ENCODE results near the gene FAAH.

FAAH gene

DNA sequence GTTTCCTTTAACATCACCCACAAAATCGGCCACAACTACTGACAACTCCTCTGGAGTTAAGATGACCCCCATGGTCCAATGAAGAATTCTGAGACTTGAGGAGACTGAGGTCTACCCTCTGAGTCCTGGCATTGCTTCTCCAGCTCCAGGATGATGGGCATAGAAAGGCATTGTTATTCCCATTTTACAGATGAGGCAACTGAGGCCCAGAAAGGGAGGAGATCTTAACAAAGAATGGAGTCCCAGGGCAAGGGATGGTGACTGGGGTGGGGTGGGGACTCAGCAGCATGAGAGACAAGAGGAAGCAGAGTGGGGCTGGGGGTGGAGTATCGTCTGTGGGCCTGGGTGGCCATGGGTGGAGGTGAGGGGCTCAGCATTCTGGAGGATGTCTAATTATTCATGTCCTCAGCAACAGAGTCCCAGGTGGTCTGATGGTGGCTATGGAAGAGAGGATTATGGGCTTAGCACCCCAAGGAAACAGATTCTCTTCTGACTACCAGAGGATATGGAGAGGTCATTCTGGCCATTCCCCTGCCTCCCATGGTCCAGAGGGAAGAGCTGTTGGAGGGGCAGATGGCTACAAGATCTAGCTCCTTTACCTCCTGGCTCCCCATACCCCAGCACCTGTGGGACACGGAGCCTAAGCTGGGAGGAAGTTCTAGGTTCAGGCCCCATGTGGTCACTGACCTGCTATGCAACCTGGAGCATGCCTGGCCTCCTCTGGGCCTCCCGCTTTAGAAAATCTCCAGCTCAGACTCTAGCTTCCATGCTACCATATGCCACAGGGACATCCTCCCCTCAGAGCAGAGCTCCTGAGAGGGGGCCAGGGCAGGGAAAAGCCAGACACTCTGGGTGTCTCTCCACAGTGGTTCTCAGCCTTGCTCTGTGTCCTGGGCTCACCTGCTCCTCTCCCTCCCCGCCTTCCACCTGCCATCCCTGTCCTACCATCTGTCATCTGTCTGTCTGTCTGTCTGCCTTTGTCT is 58.1 kb downstream of the FAAH start:
- no peak for DNase-seq
- ATAC-seq: no peak

DNA sequence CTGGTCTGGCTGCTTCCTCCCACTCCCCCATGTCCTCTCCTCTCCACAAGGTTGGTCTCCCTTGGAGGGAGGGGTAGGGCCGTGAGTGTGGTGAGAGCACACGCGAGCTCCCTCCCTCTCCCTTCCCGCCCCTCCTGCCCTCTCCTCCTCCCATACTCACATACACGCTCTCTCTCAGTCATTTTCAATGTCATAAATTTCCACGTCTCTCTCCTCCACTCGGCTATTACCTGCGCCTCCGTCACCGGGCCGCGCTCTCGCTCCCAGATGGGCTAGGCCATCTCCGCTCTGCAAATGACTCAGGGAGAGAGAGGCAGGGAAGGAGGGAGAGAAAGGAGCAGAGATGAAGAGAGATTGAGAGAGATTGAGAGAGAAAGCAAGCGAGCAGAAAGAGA is 58.8 kb downstream of the FAAH start:
- no peak for ATAC-seq
- no peak for DNase-seq

DNA sequence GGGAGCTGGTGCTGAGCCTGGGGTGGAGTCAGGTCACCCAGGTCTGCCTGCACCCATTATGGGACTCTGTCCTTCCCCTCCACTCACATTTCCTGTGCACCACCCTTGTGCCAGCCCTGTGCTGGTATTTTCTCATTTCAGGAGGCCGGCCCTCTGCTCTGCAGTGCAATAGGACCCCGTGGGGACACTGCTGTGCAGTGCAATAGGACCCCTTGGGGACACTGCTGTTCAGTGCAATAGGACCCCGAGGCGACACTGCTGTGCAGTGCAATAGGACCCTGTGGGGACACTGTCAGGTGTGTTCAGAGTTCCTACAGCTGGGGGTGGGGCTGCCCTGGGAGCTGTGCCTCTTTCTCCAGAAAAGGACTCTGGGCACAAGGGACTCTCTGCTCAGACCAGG is 59.3 kb downstream of the FAAH start:
- DNase-seq (no peak), ATAC-seq (peak; percentile 17)

DNA sequence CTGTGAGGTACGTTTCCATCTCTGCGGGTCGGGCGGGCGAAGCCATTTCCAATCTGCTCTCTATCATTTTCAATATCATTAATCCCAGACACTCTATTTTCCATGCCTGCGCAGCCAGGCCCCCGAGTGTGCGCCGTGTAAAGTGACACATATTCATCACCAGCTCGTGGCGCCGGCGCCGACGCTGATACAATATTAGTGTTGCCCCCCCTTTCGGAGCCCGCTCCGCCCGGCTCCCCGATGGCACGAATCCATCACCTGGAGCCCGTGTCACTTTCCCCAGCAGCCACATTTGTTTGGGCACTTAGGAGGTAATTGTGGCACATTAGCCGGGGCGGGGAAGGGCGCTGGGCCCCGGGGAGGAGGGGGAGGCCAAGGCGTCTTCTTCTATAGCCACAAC is 61.8 kb downstream of the FAAH start:
- DNase-seq (no peak), ATAC-seq (no peak)

DNA sequence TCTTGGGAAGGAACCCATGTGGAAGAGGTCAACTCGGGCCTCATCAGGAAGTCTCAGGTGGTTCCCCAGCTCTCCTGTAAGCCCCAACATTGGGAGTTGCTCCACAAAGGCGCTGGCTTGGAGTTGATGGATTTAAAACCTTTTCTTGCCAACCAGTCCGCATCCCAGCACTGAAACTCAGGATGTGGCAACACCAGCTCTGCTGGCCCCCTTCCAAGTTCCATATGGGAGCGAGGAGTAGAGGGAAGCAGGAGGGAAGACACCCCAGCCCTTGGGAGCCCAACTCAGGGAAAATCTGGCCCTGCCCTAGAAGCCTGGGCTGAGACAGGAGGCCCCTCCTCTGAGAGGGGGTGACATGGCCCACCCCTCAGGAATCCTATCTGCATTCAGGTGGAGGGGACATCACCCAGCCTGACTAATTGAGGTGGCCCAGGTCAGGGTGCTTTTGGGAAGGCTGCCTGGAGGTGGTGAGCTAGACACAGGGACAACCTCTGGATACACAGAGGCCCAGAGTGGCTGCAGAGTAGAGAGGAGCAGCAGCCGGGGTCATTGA is 62.4 kb downstream of the FAAH start:
- no peak for DNase-seq
- no peak for ATAC-seq

DNA sequence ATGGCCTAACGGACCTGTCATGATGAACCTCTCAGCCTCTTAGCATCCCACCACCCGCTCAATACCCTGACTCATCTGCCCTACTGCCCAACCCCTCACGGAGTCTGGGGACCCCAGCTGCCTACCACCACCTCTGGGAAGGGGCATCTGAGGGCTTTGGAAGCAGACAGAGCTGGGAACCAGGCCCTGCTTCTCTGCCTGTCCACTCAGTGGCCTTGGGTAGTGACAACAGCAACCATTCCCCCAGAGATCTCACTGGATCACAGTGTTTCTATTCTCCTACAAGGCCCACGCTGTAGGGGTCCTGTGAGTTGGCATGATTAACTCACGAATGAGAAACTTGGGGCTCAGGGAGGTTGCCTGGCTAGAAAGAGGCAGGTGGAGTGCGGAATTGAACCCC is 63.1 kb downstream of the FAAH start:
- ATAC-seq: no peak
- no peak for DNase-seq

DNA sequence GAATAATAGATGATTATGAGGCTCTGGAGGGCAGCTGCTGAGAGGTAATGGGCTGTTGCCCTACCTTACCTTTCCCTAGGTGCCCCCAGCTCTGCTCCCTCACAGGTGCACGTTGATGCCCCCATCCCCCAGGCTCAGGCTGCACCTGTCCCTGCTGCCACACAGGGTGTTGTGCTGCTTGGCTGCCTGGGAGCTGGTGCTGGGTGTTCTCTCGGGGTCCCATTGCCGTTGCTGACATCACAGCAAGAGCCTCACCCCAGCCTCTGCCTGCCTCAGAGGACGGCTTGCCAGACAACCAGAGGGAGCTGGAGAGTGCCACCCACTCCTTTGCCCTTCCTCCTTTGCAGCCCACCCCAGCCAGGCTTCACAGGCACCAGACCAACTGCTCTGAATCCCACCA is 64.1 kb downstream of the FAAH start:
- no peak for DNase-seq
- ATAC-seq: no peak

DNA sequence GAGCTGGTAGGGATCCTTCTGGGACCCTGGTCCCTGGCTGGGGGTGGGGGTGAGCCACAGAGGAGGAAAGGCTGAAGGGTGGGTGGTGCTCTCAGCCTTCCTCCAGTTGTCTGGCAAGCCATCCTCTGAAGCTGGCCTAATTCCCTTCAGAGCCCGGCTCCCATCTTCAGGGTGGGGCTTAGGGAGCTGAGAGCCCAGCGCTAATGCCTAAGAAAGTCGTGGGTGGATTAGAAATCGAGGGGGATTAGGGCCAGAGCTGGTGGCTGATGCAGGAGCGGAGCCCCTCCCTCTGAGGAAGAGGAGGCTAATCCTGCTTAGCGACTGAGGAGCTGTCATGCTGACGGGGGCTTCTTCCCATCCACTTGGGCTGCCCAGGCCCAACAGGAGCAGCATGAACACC is 64.7 kb downstream of the FAAH start:
- ATAC-seq: no peak
- DNase-seq: no peak

DNA sequence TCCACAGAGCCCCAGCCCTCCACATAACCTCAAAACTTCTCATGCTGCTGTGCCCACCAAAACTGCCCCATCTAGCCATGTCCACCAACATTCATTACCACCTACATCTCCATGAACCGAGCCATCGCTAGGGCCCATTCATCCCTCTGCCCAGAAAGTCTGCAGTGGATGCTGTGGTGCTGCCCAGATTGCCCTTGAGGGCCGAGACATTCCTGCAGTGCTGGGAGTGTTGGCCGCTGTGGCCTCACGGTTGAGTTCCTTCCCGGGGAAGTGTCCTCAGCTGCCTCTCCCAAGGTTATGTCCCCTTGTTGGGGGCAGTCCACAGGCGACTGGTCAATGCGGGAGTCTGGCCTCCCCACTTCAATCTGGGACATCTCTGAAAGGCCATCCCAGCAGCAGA is 65.2 kb downstream of the FAAH start:
- ATAC-seq (no peak), DNase-seq (no peak)

DNA sequence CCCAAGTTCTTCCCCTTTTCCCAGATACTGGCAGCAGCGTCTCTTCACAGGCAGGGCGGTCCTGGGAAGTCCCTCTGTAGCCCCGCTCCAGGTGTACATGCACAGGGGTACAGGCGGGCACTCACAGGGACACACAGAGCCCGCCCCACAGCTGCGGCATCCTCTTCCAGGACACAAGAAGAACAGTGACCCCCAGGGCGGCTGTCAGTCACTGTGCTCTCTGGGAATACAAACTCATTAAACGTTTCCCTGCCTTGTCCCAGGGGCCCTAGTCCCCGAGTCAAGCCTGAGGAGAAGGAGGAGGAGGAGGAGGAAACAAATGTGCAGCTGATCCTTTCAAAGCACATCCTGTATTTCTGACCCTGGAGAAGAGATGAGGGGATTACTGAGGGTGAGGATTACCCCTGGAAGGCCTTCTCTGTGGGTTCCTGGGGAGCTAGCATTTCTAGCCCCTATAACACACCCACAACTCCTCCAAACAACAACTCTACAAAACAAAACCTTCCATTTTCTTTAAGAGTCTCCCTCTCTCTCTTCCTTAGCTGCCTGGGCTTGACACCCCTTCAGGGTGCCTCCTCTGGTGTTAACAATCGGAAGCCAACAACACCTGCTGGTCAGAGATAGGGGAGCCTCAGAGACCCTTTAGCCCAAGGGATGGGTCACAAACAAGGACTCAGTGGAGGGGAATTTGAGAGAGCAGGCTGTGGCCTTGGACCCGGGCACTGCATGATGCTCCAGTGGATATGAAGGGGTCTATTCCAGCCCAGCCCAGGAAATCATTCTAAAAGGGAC is 67.1 kb downstream of the FAAH start:
- no peak for DNase-seq
- no peak for ATAC-seq

DNA sequence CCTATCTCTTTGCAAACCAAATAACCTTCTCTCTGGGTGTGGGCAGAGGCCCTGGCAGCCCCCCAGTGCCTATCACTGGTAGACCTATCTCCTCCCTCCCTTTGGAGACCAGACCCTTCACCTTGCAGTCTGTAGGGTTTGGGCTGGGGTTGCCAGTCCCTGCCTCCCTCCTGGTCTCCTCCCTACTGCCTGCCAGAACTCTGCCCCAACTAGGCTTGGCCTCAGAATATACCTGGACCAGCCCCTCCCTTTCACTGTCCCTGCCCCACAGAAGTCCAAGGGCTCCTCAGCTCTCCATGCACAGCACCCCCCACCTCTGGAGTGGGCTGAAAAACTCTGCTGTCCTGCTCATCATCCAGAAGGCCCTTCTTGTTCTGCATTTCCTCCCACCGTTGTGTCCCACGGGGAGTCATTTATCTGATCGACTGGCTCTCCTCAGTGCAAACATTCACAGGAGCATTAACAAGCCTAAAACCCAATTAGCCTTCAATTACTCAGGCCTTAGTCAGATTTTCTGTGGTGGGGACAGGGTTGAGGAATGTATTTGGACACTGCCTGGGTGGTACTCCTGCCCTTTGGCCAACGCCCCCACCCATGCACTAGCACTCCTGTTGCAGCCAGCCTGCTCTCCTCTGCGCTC is 67.8 kb downstream of the FAAH start:
- DNase-seq (no peak), ATAC-seq (no peak)

All from stimulated activated naive CD8-positive, alpha-beta T cell treated with anti-CD3 and anti-CD28 coated beads, Interleukin-15, Interleukin-2, amounts not matched to agents 100 U/mL and 50 U/mL, for 24 hours (primary cell).